HPDE6-E6E7 (cell line): ENCODE results near the gene STXBP4.

Experiments used
- DNase-seq: peaks from one replicate; pipeline ENCODE4 v3.0.0; 2011; ENCODE audit warnings: missing footprints; ENCODE audit errors: extremely low spot score

The STXBP4 gene

DNA sequence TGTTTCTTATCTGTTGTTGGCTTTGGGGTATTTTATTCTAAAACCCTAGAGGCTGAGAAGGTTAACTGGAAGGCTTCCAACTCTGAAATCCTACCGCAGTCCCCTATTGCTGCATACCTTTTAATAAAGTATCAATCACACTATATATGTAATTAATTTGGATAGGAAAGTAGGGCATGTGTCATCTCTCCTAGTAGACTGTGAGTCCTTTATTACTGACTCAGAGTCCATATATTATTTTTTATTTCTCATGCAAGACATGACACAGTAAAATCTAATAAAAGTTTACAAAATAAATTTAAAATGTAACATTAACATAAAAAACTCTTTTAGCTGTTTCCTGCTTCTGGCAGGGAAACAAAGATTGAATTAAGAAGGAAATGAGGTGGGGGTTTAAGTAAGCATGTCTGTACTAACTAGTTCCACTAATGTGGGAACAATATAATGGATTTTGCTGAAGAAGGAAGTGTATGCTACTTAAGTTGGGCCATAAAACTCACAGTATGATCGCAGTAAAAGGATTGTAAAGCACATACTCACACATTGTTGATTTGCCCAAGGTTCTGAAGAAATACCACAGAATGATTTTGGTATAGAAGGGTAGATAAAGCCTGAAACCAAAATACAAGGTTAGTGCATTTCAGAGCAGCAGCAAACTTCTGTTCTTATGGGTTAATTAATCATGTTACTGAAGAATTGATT lies 198.6 kb downstream of the STXBP4 start:
- DNase-seq, result no peak

DNA sequence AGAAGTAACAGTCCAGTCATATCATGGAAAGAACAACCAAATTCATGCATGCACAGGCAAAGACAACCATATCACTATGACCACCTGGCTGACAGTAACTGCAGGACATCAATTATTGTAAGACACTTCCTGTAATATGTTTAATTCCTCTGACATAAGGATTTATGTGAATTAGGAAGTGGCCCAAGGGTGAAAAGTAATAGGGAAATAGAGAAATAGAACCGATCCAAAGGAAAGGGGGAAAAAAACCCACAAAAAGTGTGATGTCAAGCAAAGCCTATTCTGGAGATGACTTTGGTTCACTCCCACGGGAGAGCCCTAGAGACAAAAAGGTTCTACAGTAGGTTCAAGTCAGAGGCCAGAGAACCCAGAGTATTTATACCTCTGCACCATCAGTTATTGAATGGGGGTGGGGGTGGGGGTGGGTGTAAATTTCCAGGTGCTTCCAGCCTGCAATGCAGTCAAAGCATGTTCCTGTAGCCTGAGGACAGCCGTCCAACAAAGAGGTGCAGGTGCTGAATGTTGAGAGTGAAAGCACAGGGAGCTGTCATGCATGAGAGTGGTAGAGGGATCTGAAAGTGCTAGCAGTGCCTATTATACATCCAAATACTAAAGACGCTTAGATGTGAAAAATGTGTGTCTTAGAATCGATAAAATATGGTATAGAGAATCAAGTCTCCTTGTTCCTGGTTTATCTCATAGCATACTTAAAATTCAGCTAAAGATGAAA lies 200.6 kb downstream of the STXBP4 start:
- DNase-seq, result no peak

DNA sequence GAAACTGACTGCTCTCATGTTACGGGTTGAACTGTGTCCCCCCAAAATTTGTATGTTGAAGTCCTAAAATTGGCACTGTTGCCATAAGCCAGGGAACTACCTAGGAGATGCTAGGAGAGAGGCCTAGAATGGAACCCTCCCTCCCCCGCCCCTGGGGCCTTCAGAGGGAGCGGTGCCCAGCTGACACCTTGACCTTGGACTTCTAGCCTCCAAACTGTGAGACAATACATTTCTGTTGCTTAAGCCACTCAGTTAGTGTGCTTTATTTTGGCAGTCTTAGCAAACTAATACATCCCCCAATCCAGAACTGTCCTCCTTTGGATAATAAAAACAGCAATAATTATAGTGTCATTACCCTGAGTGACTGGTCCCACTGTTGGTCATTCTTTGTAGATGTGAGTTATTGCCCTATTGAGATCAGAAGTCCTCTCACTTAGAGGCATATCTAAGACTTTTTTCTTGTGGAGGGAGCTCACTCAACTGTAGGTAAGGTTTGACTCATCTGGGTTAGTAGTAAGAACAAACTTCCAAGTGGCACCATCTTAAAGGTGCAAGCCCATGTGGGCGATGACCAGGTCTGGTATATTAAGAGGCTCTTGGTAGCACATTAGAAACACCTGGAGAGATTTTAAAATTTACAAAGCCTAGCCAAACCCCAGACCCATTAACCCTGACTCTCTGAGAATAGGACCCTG lies 203.2 kb downstream of the STXBP4 start:
- DNase-seq, result no peak

DNA sequence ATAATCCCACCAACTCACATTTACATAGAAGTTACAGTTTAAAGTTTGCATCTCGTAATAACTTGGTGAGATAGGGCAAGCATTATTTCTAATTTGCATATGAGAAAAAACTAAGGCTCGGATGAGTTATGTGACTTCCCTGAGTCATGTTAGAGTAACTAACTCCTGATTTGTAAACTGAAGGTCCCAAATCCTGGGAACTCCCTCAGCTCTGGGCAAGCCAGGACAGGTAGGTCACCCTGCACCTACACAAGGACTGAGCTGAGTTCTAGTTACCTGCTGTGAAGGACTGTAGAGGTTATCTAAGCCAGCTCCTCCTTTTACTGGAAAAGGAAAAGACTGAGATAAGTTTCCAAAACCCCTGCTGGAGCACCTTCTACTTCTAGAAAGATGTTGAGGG lies 204.0 kb downstream of the STXBP4 start:
- peak; percentile 75 for DNase-seq

DNA sequence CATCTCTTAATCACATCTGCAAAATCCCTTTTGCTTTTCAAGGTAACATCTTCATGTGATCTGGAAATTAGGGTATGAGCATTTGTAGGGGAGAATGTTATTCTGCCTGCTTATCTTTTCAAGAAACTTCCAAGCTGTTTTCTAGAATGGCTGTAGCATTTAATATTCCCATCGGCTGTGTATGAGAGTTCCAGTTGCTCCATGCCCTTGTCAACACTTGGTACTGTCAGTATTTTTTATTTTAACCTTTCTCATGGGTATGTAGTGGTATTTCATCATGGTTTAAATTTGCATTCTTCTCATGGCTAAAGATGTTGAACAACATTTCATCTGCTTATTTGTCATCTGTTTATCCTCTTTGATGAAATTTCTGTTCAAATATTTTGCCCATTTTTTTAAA lies 205.6 kb downstream of the STXBP4 start:
- no peak for DNase-seq

DNA sequence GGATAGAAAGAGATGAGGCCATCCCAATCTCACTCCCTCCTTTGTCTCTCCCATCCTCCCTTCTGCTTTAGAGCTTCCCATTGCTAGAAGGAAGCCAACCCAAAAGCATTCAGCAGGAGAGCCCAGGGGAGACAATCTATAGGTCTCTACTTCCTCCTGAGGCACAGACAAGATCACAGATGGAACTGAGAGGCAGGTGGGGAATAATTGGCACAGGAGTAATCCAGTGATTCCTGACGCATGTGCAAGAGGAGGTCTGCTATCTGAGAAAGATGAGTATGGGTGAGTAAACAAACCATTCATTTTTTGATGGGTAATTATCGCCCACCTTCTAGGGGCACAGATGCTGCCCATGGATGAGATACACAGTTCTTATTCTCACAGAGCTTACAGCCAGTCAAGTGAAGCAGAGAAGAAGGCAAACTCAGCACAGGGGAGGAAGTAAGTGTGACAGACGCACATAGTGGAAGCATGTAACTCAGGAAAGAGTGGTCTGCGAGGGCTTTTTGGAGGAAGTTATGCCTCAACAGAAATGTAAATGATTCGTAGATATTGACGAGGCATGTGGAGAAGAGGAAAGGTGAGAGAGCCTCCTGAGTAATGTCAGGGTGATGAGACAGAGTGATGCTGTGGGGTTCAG lies 207.3 kb downstream of the STXBP4 start:
- DNase-seq, result no peak

DNA sequence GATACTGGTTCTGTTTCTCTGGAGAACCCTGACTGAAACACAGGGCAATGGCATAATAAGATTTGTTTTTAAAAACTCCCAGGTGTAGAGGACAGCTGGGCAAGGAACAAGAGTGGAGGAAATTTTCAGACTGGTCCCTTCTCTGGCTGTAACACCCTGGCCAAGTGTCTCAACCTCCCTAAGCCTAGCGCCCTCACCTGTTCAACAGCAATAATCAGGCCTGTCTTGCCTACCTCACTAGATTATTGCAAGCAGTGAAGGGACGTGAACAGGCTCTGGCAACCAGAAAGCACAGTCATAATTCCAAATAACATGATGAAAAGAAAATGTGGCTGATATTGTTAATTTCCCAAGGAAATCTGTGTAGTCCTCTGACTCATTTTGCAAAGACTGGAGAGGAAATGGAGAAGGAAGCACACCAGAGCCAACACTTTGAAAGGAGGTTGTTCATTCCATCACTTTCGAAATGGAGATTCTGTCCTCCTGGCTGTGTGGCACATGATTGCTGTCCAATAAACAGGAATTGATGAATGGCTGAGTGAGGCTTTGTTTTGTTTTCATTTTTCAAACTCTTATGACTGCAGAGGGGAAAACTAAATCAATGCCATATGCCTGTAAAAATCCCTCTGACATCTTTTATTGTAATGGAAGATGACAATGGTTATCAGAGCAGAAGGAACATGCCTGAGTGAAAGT lies 208.7 kb downstream of the STXBP4 start:
- no peak for DNase-seq

DNA sequence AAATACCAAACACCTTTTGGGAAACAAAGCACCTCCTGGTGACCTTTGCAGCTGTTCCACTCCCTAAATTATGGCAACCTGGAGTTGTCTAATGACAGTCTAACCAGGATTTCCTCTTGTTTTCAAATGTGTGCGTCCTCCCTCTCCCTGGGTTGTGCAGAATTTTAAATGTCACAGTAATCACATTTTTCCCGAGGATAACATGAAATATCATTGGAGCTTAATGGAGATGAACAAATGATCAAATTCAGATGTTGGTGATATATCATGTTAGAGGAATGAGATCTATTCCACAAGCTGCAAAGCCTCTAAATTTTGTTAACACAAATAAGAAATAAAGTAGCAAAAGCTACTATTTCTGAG lies 209.3 kb downstream of the STXBP4 start:
- DNase-seq, result no peak

DNA sequence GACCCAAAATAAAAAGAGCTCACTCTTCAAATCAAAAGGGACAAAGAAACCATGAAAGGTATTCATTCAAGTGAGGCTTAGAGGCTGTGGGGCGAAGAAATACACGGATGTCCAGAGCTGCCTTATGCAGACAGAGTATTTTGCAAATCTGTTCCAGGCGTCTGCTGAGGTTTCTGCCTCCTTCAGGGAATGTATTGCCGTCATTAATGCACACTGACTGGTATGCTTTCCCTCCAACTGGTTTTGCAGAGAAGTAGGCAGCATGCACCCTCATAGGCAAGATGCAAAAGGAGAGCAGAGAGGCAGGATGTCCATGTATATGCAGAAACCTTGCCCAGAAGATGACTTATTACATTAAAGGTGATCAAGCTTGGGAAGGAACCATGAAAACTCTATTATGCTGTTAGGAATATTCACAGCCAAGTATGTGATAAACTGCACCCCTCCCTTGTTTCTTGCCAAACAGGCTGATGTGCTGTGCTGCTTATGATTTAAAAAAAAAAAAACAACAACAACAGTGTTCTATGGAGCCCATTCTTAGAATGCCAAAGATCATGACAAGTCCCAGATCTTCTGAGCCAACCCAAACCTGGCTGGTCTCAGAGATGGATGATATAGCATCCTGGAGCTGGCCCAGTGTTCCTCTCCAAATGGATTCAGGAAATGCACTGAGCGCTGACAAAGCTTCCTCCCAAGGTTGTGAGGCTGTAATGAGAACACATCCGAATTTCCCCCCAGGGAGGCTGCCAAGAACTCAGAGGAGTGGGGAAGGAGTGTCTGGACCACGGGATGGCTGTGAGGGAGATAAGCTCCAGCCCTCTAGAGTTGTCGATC lies 218.6 kb downstream of the STXBP4 start:
- no peak for DNase-seq

DNA sequence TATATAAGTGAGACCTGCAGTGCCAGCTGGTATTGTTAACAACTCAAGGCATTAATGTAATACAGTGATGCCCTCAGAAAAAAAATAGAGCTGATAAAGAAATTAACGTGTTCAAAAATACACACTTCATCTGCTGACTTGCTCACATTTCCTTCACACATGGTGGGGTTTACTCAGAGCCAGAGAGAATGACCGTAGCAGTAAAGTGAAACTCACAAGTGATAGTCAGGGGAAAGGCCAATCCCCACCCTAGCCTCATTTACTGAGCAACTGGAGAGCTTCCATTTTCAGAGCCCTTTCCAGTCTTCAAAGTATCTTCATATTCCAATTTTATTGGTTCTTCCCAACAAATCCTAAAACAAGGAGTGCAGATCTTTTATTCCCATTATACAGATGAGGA lies 222.2 kb downstream of the STXBP4 start:
- DNase-seq, result no peak

DNA sequence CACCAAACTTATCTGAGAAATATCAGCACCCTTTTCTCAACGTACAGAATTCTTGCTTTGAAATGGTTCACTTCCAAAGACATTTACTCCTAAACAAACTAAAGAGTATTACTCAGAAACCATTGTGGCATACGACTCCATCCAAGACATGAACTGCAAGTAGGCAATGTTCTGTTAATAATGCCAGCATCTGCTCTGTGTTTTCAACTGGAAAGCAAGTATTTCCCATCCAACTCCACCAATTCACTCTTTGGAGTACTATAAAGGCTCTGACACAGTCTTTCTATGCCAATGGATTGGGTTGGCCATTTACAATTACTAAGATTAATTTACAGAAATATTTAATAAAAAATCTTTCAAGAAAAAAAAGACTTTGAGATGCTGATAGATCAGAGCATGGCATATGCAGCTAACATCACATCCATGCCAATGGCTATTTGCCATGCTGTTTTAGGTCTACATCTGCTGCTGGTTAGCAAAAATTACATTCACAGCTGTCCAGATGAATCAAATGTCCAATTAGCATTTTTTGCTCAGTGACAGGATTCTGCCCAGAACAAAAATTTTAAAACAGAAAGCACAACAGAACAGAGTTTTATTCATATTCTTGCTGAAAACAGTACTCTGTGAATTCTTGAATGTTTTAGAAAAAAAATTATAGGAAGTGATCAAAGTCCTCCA lies 230.3 kb downstream of the STXBP4 start:
- no peak for DNase-seq

DNA sequence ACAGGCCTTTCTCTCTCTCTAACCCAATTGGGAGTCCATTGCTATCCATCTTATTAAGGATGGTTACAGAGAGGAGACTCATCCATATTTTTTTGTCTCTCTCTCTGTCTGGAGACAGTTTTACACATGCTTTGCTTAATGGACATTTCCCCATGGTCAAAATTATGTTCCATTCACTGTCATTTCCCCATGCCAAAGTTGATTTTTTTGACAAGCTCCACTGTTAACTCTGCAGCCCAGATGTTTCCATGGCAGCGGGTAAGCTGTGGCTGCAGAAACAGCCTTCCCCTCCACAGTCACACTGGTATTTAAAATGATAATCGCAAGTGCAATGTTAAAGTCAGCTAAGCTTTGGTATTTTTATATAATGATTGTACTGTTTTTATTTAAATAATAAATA lies 232.3 kb downstream of the STXBP4 start:
- no peak for DNase-seq

DNA sequence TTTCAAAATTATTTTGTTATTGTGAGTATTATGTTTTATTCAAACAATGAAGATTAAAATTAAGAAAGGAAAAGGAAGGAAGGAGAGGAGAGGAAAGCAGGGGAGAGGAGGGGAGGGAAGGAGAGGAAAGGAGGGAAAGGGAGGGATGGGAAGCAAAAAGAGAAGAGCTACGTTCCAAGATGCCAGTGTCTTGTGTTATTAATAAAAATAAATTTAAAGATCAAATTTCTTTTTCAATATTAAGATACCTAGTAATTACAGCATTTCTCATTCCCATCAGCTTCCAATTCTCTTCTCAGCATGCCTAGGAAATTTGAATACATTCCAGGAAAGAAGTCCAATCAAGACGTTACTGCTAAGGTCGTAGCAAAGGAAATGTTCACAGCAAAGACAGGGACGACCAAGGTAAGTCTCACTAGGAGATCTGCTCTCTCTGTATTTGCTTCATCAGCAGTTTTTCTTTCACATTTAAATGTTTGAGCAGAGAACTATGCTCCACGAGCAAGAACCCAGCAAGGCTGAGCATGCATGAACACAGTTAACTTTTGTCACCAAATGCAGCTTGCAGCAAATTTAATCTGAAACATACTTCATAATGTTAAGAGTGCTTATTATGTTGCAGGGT lies 232.9 kb downstream of the STXBP4 start:
- no peak for DNase-seq

DNA sequence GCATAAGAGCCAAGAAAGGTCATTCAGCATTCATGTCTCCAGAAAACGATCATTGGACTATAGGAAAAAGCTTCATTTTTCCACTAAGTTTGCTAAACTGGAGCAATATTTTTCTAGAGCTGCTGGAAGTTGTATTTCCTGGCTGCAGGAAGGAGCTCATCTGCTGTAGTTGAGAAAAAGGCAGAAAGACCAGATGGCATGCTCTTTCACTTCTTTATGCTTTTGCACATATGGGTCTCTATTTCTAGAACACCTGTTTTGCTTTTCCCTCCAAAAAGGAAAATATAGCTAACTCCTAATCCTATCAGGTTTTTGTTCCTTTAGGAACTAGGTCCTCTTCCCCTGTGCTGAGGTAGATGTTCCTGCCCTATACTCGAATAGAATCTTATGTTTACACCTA lies 234.3 kb downstream of the STXBP4 start:
- DNase-seq, result no peak

DNA sequence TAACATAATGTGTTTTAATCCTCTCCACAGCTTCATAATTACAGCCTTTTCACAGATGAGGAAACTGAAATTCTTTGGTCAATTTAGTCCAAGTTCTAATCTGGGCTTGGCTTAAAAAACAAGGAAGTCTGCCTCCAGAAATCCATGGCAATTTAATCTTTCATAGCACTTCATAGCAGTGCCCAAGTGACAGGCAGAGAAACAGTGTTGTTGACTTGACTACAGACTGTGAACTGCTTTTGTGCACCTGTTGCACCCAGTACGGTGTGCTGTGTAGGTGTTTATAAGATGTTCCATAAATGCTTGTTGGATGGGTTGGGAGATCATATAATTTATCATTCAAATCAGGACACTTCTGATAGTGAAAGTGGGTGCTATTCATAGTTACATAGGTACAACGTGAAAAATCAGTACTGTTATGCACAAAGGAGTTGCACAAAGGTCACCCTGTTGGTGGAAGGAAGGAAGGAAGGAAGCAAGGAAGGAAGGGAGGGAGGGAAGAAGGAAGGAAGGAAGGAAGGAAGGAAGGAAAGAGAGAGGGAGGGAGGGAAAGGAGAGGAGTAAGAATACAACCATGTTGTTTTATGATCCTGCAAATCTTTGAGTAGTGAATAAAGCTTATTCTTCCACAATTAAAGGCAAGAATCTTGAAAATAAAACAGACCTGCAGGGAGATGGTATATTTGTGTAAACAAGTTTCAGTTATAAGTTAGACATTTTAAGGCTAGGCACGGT lies 239.7 kb downstream of the STXBP4 start:
- no peak for DNase-seq

DNA sequence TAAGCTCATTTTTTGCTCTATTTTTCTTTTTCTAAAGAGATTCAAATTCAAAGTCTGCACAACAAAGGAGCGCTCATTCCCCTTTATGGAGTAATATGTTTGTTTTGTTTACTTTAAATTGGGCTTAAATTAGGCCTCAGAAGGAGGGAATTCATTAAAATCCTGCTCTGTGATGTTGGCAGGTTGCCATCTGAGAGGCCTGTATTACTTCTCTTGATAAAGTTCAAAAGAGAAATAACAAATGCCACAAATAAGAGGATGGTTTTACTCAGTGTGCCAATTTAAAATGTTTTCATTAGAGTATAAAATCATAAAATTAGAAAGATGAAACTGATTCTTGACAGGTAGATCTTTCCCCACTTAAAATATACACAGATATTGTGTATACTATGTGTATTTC lies 241.7 kb downstream of the STXBP4 start:
- no peak for DNase-seq

DNA sequence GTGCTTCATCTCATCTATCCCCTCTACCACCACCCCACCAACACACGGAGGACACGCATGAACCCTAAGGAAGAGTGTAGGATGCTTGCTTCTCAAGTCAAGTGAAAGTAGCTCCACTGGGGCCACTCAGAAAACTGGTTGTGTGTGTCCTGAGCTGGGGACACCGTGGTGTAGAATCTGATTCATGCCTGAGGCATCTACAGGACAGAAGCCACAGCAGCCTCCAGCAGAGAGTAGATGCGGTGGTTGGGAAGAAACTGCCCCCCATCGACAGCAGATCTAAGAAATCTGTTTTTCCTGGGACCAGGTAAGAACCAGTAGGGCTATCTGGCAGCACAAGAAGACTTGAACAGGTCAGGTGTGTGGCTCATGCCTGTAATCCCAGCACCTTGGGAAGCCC lies 244.3 kb downstream of the STXBP4 start:
- DNase-seq, result no peak

DNA sequence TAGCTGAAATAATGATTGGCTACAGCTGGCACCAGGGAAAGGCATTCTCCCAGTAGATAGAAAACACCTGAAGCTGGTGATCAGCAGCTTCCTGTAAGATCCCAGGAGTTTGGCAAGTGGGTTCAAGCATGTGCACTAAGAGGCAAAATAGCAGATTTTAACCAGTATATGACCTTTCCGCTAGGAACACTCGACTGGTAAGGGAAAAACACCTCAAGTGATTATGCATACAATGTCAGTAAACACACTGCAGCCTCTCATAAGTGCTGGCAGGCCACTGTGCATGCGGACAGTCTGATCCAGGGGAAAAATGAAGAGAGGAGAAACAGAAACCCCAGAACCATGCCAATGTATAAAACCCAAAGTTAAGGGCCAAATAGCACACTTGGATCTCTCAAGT lies 247.1 kb downstream of the STXBP4 start:
- no peak for DNase-seq

DNA sequence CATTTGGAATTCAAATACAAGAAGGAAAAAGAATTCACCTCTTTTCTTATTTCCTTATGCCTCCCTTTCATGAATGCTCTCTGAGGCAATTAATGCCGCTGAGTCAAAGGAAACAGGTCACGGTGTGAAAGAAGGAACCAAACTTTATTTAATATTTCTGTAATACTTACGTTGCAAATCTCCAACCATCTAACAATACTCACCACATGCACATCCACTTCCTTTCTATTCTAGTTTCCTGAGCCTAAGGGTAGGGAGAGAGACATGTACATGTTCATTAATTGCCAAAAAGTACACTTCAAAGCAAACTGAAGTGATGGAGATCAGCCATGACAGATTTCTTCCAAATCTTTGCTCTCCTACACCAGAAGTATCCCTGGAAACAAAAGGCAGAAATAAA lies 248.3 kb downstream of the STXBP4 start:
- DNase-seq, result no peak
